NB4 (cell line): ENCODE results near the gene CUZD1.

ENCODE experiments used
- MYC ChIP-seq: IDR thresholded peaks from 2 replicates; pipeline ENCODE4 v1.6.1; 2011; ENCODE audit warnings: low read depth, low read length
- POLR2A ChIP-seq: IDR thresholded peaks from 2 replicates; pipeline ENCODE4 v1.6.1; 2011; ENCODE audit warnings: mild to moderate bottlenecking; ENCODE audit not compliant: insufficient read length; ENCODE audit errors: extremely low read depth
- TF ChIP-seq, protein P1 (sequence below): IDR thresholded peaks from 2 replicates; pipeline ENCODE4 v1.6.1; 2011; ENCODE audit warnings: low read depth, low read length
- TF ChIP-seq, protein P2 (sequence below): IDR thresholded peaks from one replicate; pipeline ENCODE4 v1.5.1; 2012; ENCODE audit warnings: low read depth, low read length

DNA sequence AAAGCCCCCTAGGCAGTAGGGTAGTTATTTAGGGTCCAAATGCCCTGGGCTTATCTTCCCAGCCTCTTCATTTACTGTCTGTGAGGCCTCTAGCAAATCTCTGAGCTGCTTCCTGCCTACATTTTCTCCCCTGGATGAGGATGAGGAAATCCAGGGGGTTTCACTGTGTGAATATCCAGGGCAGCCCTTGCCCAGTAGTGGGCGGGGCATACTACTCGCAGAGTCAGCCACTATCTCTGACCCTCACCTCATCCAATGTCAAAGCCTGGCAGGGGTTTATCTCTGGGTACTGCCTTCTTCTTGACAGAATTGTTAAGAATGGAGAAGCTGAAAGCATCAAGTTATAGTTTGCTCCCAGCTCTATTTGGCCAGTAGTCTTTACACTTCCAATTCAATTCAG lies 48.9 kb downstream of the CUZD1 start:
- TF ChIP-seq POLR2A (no peak), MYC (no peak)
- TF ChIP-seq, protein P1, sequence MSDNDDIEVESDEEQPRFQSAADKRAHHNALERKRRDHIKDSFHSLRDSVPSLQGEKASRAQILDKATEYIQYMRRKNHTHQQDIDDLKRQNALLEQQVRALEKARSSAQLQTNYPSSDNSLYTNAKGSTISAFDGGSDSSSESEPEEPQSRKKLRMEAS = no peak
- TF ChIP-seq, protein P2, sequence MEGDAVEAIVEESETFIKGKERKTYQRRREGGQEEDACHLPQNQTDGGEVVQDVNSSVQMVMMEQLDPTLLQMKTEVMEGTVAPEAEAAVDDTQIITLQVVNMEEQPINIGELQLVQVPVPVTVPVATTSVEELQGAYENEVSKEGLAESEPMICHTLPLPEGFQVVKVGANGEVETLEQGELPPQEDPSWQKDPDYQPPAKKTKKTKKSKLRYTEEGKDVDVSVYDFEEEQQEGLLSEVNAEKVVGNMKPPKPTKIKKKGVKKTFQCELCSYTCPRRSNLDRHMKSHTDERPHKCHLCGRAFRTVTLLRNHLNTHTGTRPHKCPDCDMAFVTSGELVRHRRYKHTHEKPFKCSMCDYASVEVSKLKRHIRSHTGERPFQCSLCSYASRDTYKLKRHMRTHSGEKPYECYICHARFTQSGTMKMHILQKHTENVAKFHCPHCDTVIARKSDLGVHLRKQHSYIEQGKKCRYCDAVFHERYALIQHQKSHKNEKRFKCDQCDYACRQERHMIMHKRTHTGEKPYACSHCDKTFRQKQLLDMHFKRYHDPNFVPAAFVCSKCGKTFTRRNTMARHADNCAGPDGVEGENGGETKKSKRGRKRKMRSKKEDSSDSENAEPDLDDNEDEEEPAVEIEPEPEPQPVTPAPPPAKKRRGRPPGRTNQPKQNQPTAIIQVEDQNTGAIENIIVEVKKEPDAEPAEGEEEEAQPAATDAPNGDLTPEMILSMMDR = no peak
